ENCODE measurements around the gene PINLYP. TPM values are rescaled to one million over a fixed set of nuclear protein-coding genes. Genes with fewer than 3 reads are reported as not detected.

The PINLYP gene
- total RNA-seq, 1 donor from 2014 or later = 12.6 TPM

DNA sequence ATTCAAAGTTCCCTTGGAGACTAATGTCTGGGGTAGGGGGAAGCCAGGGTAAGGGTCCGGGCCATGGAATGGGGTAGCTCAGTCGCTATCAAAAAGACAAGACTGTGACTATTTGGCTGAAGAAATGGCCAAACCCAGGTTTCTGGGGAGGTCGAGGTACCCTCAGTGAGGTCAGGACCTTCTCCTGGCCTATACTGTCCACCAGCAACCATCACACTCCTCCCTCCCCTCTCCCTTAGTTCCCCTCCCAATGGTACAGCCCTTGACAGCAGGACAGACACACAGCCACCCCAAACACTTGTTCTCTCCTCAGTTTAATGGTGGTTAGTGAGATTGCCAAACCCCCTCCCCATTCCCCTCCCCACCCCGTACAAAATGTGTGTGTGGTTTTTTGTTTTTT is 46.5 kb downstream of the PINLYP start:
- H3K27ac Mint-ChIP-seq = no peak overlapping the region
- peaks cover 23% of the 10 kb centered on the region for H3K36me3 Mint-ChIP-seq
- H3K4me3 Mint-ChIP-seq = no peak overlapping the region
- H3K9me3 Mint-ChIP-seq = no peaks in the 10 kb centered on the region
- DNase-seq (ENCODE audit: low spot score in 2 of 2, unreplicated experiment in 2 of 2) = no peak
- TF ChIP-seq, protein P1, sequence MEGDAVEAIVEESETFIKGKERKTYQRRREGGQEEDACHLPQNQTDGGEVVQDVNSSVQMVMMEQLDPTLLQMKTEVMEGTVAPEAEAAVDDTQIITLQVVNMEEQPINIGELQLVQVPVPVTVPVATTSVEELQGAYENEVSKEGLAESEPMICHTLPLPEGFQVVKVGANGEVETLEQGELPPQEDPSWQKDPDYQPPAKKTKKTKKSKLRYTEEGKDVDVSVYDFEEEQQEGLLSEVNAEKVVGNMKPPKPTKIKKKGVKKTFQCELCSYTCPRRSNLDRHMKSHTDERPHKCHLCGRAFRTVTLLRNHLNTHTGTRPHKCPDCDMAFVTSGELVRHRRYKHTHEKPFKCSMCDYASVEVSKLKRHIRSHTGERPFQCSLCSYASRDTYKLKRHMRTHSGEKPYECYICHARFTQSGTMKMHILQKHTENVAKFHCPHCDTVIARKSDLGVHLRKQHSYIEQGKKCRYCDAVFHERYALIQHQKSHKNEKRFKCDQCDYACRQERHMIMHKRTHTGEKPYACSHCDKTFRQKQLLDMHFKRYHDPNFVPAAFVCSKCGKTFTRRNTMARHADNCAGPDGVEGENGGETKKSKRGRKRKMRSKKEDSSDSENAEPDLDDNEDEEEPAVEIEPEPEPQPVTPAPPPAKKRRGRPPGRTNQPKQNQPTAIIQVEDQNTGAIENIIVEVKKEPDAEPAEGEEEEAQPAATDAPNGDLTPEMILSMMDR (IDR thresholded peaks at IDR 0.05; ENCODE audit: unreplicated experiment) = no peak
- H3K4me1 Mint-ChIP-seq = peaks cover 21% of the 10 kb centered on the region
- H3K27me3 Mint-ChIP-seq (ENCODE audit: low read depth) = no peaks in the 10 kb centered on the region

DNA sequence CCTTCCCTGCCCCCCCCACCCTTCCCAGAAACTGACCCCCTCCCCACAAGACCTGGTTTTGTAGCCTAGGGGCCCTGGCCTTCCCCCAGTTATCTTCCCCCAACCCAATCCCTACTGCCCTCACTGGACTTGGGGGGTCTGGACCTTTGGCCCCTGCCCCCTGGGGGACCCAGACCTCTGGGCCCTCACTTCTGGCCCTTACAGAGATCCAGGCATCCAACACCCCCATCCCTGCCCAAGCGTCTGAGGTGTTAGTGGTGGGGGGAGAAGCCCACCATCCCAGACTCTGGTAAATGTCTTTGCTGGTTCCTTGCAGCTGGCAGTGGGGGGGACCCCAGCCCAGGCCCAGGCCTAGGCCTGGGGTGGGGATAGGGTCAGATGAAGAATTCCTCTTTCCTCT is 47.4 kb downstream of the PINLYP start:
- H3K4me3 Mint-ChIP-seq = no peak overlapping the region
- TF ChIP-seq, protein P1 (IDR thresholded peaks at IDR 0.05; ENCODE audit: unreplicated experiment) = no peak
- no peak overlapping the region for H3K27ac Mint-ChIP-seq
- peaks cover 21% of the 10 kb centered on the region for H3K4me1 Mint-ChIP-seq
- no peaks in the 10 kb centered on the region for H3K9me3 Mint-ChIP-seq
- DNase-seq (ENCODE audit: low spot score in 2 of 2, unreplicated experiment in 2 of 2) = no peak
- H3K27me3 Mint-ChIP-seq (ENCODE audit: low read depth) = no peaks in the 10 kb centered on the region
- peaks cover 26% of the 10 kb centered on the region for H3K36me3 Mint-ChIP-seq

DNA sequence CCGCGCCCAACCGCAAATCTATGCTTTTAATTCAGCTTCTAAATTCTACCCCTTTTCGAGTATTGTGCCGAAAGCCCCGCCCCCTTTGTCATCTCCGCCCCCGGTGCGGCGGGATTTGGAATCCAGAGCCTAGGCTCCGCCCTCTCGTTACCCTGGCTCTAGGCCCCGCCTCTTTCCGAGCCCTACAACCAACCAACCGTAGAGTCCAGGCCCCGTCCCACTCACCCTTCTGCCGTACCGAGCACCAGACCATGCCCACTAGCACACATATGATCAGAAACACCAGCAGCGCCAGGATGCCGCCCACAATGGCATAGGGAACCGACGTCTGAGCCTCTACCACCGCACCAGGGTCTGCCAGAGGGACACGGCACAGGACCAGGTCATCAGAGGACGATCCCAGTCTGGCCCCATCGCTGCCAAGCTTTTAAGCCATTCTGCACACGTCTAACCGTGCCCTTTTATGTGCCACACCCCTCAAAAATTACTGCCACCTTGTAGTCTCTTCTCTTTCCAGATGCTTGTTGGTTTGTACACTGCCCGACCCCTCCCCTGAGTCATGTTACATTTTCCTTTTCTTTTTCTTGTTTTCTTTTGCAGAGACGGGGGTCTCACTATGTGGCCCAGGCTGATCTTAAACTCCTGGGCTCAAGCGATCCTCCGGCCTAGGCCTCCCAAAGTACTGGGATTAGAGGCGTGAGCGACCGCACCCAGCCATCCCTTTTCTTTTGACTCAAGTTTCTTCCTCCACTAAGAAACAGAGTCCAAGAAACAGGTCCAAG is 48.5 kb downstream of the PINLYP start:
- H3K4me3 Mint-ChIP-seq = no peak overlapping the region
- H3K27ac Mint-ChIP-seq = no peak overlapping the region
- H3K9me3 Mint-ChIP-seq = no peaks in the 10 kb centered on the region
- H3K36me3 Mint-ChIP-seq = peaks cover 26% of the 10 kb centered on the region
- peaks cover 15% of the 10 kb centered on the region for H3K4me1 Mint-ChIP-seq
- H3K27me3 Mint-ChIP-seq (ENCODE audit: low read depth) = no peaks in the 10 kb centered on the region
- TF ChIP-seq, protein P1 (IDR thresholded peaks at IDR 0.05; ENCODE audit: unreplicated experiment) = no peak
- DNase-seq (ENCODE audit: low spot score in 2 of 2, unreplicated experiment in 2 of 2) = no peak

DNA sequence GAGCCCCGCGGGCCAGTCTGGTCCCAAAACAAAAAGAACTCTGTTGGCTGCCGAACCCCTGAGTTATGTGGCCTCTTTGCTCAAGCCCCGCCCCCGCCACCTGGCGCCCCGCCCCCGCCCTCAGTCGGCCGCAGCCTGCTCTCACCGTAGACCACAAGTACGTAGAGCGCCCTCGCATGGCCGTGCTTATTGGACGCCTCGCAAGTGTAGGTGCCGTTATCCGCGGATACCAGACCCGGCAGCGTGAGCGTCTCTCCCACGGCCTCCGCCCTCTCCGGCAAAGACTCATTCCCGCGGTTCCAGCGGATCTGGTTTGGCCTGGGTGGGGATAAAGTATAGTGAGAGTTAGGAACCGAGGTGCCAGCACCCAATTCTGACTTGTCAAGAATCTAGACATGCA is 49.3 kb downstream of the PINLYP start:
- H3K27ac Mint-ChIP-seq = no peak overlapping the region
- H3K4me1 Mint-ChIP-seq = peaks cover 9% of the 10 kb centered on the region
- H3K9me3 Mint-ChIP-seq = no peaks in the 10 kb centered on the region
- H3K4me3 Mint-ChIP-seq = no peak overlapping the region
- TF ChIP-seq, protein P1 (IDR thresholded peaks at IDR 0.05; ENCODE audit: unreplicated experiment) = no peak
- H3K27me3 Mint-ChIP-seq (ENCODE audit: low read depth) = no peaks in the 10 kb centered on the region
- peaks cover 26% of the 10 kb centered on the region for H3K36me3 Mint-ChIP-seq
- DNase-seq (ENCODE audit: low spot score in 2 of 2, unreplicated experiment in 2 of 2) = no peak

DNA sequence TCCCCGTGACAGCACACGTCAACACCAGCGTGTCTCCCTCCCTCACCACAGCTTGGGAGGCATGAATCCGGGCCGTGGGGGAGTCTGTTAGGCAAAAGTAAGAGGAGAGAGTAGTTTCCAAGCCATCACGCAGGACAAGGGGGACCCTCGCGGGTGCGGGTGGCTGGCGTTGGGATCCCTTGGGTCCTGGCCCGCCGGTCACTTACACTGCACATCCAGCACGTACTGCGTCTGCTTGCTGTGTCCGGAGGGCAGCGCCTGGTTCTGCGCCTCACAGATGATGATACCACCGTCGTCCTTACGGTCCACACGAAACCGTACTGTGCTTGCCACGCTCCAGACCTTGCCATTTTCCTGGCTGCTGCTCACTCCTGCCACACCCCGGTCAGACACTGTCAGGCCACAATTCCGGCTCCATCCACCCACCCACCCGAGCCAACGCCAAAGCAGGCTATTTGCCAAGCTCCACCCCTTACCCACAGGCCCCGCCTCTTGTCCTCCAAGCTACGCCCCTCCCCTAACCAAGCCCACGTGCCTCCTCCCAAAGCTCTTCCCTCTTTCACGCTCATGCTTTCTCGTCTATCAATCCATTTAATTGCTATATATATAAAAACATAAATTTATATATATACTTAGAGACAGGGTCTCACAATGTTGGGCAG is 50.4 kb downstream of the PINLYP start:
- Mint-ChIP-seq H3K9me3 (no peaks in the 10 kb centered on the region), H3K4me1 (no peaks in the 10 kb centered on the region), H3K36me3 (peaks cover 26% of the 10 kb centered on the region), H3K27me3 (ENCODE audit: low read depth) (no peaks in the 10 kb centered on the region), H3K4me3 (no peak overlapping the region), H3K27ac (no peak overlapping the region)
- DNase-seq (ENCODE audit: low spot score in 2 of 2, unreplicated experiment in 2 of 2) = no peak
- TF ChIP-seq, protein P1 (IDR thresholded peaks at IDR 0.05; ENCODE audit: unreplicated experiment) = no peak

All from mesothelial cell of epicardium (in vitro differentiated cells).